GM11168 (cell line): ENCODE results near the gene TIMM17A.
"Not testable (repeated sequence)": the region's sequence is repeated elsewhere in the genome, so short reads cannot be mapped to it uniquely, and the experiment has no call there.

Experiments
- in situ Hi-C: fragments of 300-500 bp; cut with MboI; formaldehyde crosslinking; loops from one replicate; pipeline ENCODE4 v1.12.0; 2022; ENCODE audit warnings: low sequenced_read_pairs; ENCODE audit not compliant: unreplicated experiment

TIMM17A gene

DNA sequence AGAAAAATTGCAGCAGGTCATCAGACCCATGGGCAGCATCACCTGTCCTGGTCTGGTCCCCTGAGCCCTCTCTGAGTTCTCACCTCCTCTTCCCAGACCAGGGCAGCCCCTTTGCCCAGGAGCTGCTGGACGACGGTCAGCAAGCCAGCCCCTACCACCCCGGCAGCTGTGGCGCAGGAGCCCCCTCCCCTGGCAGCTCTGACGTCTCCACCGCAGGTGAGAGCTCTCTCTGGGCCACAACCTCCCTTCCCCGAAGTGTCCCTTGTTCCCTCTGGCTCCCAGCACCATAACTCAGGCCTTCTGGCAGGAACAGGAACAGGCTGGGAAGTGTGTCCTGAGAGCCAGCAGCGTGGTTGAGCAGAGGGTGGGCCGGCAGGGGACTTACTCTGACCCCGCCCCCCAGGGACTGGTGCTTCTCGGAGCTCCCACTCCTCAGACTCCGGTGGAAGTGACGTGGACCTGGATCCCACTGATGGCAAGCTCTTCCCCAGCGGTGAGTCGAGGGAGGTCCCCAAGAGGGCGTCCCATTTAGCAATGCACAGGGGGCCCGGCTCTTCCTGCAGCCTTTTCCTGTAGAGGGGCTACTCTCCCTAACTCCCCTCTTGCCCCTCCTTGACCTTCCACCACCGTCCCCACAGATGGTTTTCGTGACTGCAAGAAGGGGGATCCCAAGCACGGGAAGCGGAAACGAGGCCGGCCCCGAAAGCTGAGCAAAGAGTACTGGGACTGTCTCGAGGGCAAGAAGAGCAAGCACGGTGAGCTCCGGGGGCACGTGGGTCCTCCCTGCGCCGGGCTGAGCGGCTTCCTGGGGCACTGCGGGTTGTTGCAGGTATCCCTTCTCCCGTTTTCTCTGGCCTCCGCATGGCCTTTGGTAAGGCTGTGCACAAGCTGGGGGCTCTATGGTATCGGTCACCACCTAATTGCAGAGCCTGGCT lies 57.5 kb downstream of the TIMM17A start:
- in situ Hi-C loops = loop anchor here (5.0 kb wide), 1 partner anchor 109 kb away; the partner anchor contains the start of gene GPR37L1

DNA sequence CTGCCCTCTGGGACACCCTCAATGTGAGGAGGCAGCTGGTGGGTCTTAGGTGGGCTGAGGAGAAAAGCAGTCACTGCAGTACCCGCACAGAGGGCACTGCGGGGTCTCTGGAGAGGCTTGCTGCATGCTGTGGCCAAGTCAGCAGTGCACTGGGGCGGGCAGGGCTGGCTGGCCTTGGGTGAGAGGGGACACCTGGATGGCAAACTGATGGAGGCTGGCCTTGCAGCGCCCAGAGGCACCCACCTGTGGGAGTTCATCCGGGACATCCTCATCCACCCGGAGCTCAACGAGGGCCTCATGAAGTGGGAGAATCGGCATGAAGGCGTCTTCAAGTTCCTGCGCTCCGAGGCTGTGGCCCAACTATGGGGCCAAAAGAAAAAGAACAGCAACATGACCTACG lies 58.3 kb downstream of the TIMM17A start:
- in situ Hi-C loops = loop anchor here (5.0 kb wide), 1 partner anchor 109 kb away; the partner anchor contains the start of gene GPR37L1

DNA sequence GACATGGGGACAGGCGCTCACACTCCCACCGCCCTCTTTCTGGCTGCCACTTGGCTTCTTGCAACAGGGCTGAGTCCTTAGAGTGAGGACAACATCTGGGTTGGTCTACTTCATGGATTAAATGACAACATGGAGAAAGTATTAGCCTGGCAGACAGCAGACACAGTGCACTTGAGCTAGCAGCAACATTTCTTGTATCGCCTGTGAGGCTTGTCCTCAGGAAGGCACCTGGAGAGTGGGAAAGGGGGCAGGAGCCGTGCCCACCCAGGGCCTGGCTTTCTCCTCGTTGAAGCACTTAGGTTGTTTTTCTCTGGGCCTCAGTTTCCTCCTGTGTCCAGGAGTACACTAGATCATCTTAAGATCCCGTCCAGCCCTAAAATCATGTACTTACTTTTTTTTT lies 58.8 kb downstream of the TIMM17A start:
- in situ Hi-C loops = loop anchor here (5.0 kb wide), 1 partner anchor 108 kb away; the partner anchor contains the start of gene GPR37L1

DNA sequence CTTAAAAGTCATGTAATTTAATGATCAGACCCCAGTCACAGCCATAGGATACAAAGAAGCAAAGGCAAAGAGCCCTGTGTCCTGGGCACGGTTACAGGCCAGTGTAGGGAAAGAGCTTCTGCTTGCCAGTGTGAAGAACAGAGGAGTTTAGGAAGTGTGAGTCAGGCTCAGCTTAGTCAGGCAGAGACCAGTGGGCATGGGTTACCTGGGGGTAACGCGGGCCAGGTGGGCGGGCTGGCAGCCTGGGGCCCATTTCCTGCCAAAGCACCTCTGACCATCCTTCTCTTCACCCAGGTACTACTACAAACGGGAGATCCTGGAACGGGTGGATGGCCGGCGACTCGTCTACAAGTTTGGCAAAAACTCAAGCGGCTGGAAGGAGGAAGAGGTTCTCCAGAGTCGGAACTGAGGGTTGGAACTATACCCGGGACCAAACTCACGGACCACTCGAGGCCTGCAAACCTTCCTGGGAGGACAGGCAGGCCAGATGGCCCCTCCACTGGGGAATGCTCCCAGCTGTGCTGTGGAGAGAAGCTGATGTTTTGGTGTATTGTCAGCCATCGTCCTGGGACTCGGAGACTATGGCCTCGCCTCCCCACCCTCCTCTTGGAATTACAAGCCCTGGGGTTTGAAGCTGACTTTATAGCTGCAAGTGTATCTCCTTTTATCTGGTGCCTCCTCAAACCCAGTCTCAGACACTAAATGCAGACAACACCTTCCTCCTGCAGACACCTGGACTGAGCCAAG lies 59.8 kb downstream of the TIMM17A start:
- in situ Hi-C loops = loop anchor here (5.0 kb wide), 1 partner anchor 107 kb away; the partner anchor contains the start of gene GPR37L1

DNA sequence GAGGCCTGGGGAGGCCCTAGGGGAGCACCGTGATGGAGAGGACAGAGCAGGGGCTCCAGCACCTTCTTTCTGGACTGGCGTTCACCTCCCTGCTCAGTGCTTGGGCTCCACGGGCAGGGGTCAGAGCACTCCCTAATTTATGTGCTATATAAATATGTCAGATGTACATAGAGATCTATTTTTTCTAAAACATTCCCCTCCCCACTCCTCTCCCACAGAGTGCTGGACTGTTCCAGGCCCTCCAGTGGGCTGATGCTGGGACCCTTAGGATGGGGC lies 60.3 kb downstream of the TIMM17A start:
- in situ Hi-C loops = no loop called here

DNA sequence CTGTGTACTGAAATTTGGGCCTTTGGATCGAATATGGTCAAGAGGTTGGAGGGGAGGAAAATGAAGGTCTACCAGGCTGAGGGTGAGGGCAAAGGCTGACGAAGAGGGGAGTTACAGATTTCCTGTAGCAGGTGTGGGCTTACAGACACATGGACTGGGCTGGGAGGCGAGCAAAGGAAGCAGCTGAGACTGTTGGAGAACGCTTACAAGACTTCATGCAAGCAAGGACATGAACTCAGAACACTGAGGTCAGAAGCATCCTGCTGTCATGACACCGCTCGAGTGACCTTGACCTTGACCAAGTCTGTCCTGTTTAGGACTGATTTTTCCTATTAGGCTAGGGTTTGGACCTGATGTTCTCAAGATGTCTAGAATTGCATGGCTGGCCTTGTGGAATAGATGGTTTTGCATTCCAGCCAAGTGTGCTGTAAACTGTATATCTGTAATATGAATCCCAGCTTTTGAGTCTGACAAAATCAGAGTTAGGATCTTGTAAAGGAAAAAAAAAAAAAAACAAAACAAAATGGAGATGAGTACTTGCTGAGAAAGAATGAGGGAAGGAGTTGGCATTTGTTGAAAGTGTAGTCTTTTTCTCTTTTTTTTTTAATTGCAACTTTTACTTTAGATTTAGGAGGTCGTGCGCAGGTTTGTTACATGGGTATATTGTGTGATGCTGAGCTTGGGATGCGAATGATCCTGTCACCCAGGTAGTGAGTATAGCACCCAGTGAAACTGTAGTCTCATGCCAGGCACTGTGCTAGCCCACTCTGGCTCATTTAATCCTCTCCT lies 60.9 kb downstream of the TIMM17A start:
- in situ Hi-C loops = no loop called here

DNA sequence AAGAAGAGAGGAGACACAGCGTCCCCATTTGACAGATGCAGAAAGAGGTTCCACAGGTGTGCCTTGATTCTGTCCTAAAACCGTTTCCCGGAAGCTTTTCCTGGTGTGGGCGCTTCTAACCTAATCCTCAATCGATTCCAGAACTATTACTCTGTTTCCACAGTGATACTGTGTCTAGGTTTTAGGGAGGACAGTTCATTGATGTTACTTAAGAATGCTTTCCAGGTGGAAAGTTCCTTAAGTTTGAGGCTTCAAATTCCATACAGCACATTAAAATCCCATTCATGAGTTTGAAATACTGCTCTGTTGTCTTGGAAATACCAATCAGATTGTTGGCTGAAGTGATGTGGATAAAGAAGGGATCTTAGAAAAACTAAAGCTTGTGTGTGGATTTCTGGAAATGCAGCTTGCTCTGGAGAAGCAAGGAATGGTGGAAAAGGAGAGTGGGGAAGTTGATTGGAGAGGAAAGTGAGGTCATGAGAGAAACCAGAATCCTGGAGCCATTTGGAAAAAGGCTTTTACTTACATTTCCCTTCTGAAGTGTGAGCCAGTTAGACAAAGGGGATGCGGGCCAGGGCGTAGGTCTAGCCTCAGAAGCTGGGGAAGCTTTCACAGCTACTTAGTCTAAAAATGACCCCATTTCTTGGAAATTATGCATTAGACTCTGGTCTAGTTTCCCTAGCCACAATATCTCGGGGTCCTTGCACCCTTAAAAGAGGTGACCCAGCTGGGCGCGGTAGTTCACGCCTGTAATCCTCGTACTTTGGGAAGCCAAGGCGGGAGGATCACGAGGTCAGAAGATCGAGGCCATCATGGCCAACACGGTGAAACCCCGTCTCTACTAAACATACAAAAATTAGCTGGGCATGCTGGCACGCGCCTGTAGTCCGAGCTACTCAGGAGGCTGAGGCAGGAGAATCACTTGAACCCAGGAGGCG lies 61.8 kb downstream of the TIMM17A start:
- in situ Hi-C loops = no loop called here

DNA sequence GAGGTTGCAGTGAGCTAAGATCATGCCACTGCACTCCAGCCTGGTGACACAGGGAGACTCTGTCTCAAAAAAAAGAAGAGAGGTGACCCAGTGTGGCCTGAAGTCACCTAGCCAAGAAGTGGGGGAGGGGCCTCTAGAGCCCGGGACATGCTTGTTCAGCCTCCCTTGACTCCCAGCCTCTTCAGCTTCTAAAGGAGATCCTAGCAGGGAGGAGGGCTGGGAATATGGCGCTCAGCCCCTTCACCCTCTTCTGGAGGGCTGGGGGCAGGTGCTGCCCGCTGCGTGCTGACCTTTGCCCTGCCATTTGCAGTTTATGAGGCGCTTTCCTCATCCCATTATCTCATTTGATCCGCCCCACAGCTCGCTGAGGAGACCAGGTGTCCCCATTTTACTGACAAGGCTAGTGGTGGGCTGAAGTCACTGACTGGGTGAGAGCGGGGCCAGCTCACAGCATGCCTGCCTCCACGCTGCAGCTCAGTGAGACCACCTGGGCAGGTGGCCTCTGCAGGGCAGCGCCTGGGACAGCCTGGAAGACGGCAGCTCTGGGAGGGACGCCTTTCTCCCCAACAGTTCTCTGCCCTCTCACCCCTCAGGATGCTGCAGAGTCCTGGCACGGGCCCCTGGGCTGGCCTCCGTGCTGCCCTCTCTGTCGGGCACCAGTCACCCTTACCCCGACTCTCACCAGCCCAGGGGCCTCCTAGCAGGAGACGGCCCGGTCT lies 62.6 kb downstream of the TIMM17A start:
- in situ Hi-C loops = no loop called here

DNA sequence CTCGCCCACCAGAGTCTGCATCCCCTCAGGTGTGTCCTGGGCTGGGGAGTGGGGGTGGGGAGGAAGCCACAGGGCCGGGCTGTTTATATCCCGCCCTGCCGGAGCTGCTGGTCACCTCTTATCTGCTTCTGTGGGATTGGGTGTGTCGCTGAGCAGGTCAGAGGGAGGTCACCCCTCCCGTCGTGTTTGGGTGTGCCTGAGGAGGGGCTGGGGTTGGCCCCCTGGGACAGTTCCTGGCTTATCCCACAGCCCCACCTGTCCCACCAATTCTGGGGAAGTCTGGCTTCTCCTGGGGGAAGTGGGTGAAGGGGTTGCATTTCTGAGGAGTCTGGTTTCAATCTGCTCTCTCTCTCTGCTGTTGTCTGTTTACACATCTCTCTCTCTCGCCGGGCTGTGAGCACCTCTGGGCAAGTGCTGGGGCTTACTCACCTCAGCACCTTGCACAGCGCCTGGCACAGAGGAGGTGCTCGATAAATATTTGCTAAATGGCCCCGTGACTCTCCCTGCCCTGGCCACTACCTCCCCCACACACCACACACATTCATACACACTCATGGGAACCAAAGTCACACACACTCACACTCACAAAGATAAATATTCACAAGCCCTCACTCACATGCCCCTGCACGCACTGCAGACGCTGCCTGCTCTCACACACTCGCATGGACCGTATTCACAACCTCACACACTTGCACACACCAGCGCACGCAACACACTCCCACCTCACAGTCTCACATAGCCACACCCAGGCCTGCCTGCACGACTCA lies 63.3 kb downstream of the TIMM17A start:
- in situ Hi-C loops = no loop called here

DNA sequence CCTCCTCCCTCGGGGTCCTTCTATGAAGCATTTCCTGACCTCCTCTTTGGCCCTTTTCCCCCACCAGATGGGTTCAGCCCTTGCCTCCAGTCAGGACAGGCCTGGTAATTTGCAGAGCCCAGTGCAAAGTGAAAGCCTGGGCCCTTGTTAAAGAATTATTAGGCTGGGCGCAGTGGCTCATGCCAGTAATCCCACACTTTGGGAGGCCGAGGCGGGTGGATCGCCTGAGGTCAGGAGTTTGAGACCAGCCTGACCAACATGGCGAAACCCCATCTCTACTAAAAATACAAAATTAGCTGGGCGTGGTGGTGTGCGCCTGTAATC lies 63.9 kb downstream of the TIMM17A start:
- in situ Hi-C loops = not testable (repeated sequence)
